IMR-90 (cell line): ENCODE results near the gene AREL1.
A peak's percentile ranks its signal among the peaks of the same experiment; 100 is the strongest.

Source experiments
- CEBPB ChIP-seq: IDR thresholded peaks from 2 replicates; pipeline ENCODE4 v1.6.1; 2012; ENCODE audit warnings: low read depth, low read length, improper control_type of control experiment
- CTCF ChIP-seq: conservative IDR thresholded peaks from 2 replicates; pipeline ENCODE4 v1.5.1; 2012; ENCODE audit warnings: mild to moderate bottlenecking, low read depth, low read length, improper control_type of control experiment
- ELK1 ChIP-seq: fragments of 150-350 bp; IDR thresholded peaks from 2 replicates; pipeline ENCODE4 v1.6.1; 2016; ENCODE audit warnings: low read depth, mild to moderate bottlenecking, low read length, moderate library complexity, borderline replicate concordance
- MAFK ChIP-seq: IDR thresholded peaks from 2 replicates; pipeline ENCODE4 v1.6.1; 2012; ENCODE audit warnings: low read depth, low read length, improper control_type of control experiment
- MXI1 ChIP-seq: IDR thresholded peaks from 2 replicates; pipeline ENCODE4 v1.6.1; 2012; ENCODE audit warnings: low read depth, mild to moderate bottlenecking, low read length, moderate library complexity, borderline replicate concordance
- POLR2A ChIP-seq: IDR thresholded peaks from 2 replicates; pipeline ENCODE4 v1.6.1; 2012; ENCODE audit warnings: mild to moderate bottlenecking, low read depth, low read length
- RCOR1 ChIP-seq: IDR thresholded peaks from 2 replicates; pipeline ENCODE4 v1.6.1; 2012; ENCODE audit warnings: mild to moderate bottlenecking, low read length, improper control_type of control experiment; ENCODE audit not compliant: insufficient replicate concordance
- SMC3 ChIP-seq: fragments of 150-350 bp; IDR thresholded peaks from 2 replicates; pipeline ENCODE4 v1.6.1; 2016; ENCODE audit warnings: low read depth, mild to moderate bottlenecking, antibody characterized with exemption, low read length, moderate library complexity

GRCh38 chr14:74671789-74672188 lies 41.1 kb downstream of the AREL1 start:
- TF ChIP-seq ELK1 (no peak), SMC3 (no peak; the same call in 1 of the 2 replicates), RCOR1 (no peak), CTCF (no peak), POLR2A (no peak), CEBPB (no peak), MXI1 (0 out of 2 replicates have a peak, but pooled peaks have one; percentile 13), MAFK (no peak)
